ENCODE data around the gene NEGR1.

The NEGR1 gene

GRCh38 chr1:71693581-71693980, 588.8 kb downstream of the NEGR1 start:
- no peaks in the 10 kb centered on the region for H3K36me3 ChIP-seq (ENCODE audit: insufficient read depth)
- no peak for TF ChIP-seq CTCF (conservative IDR thresholded peaks at IDR 0.05; ENCODE audit: low read depth, low read length)
- no peaks in the 10 kb centered on the region for H4K20me1 ChIP-seq (ENCODE audit: insufficient read depth)
- H3K27me3 ChIP-seq (ENCODE audit: insufficient read depth, low read depth), result no peaks in the 10 kb centered on the region
- no peak overlapping the region for H3K27ac ChIP-seq
- H2AFZ ChIP-seq (ENCODE audit: low read depth), result no peak overlapping the region
- no peak overlapping the region for H3K9ac ChIP-seq
- no peak overlapping the region for H3K4me2 ChIP-seq
- no peaks in the 10 kb centered on the region for H3K4me1 ChIP-seq (ENCODE audit: low read depth, poor library complexity, severe bottlenecking)
- no peak overlapping the region for H3K4me3 ChIP-seq (IDR thresholded peaks at IDR 0.05; ENCODE audit: insufficient read depth, low read depth, low read length)
- H3K79me2 ChIP-seq (ENCODE audit: insufficient read depth, low read depth), result no peaks in the 10 kb centered on the region

- no peak for TF ChIP-seq CTCF (conservative IDR thresholded peaks at IDR 0.05; ENCODE audit: low read depth, low read length)
- Histone ChIP-seq H4K20me1 (ENCODE audit: insufficient read depth) (no peaks in the 10 kb centered on the region), H3K27ac (no peak overlapping the region), H3K27me3 (ENCODE audit: insufficient read depth, low read depth) (no peaks in the 10 kb centered on the region), H3K36me3 (ENCODE audit: insufficient read depth) (no peaks in the 10 kb centered on the region), H3K9ac (no peak overlapping the region), H3K4me1 (ENCODE audit: low read depth, poor library complexity, severe bottlenecking) (no peaks in the 10 kb centered on the region), H3K4me2 (no peak overlapping the region), H3K4me3 (IDR thresholded peaks at IDR 0.05; ENCODE audit: insufficient read depth, low read depth, low read length) (no peak overlapping the region), H2AFZ (ENCODE audit: low read depth) (no peak overlapping the region), H3K79me2 (ENCODE audit: insufficient read depth, low read depth) (no peaks in the 10 kb centered on the region)
Measured at GRCh38 chr1:71689635-71690034, 592.7 kb downstream of the NEGR1 start.

- Histone ChIP-seq H3K27ac (no peak overlapping the region), H4K20me1 (ENCODE audit: insufficient read depth) (no peaks in the 10 kb centered on the region), H3K4me2 (no peak overlapping the region), H3K36me3 (ENCODE audit: insufficient read depth) (no peaks in the 10 kb centered on the region), H2AFZ (ENCODE audit: low read depth) (no peak overlapping the region), H3K4me1 (ENCODE audit: low read depth, poor library complexity, severe bottlenecking) (no peaks in the 10 kb centered on the region), H3K79me2 (ENCODE audit: insufficient read depth, low read depth) (no peaks in the 10 kb centered on the region), H3K4me3 (IDR thresholded peaks at IDR 0.05; ENCODE audit: insufficient read depth, low read depth, low read length) (no peak overlapping the region), H3K27me3 (ENCODE audit: insufficient read depth, low read depth) (no peaks in the 10 kb centered on the region), H3K9ac (no peak overlapping the region)
- no peak for TF ChIP-seq CTCF (conservative IDR thresholded peaks at IDR 0.05; ENCODE audit: low read depth, low read length)
Measured at GRCh38 chr1:71687376-71687775, 595.0 kb downstream of the NEGR1 start.

- H3K27ac ChIP-seq, result no peak overlapping the region
- TF ChIP-seq CTCF (conservative IDR thresholded peaks at IDR 0.05; ENCODE audit: low read depth, low read length), result no peak
- H3K4me3 ChIP-seq (IDR thresholded peaks at IDR 0.05; ENCODE audit: insufficient read depth, low read depth, low read length), result no peak overlapping the region
- no peak overlapping the region for H3K4me2 ChIP-seq
- no peaks in the 10 kb centered on the region for H3K4me1 ChIP-seq (ENCODE audit: low read depth, poor library complexity, severe bottlenecking)
- H3K79me2 ChIP-seq (ENCODE audit: insufficient read depth, low read depth), result no peaks in the 10 kb centered on the region
- no peaks in the 10 kb centered on the region for H3K36me3 ChIP-seq (ENCODE audit: insufficient read depth)
- no peak overlapping the region for H2AFZ ChIP-seq (ENCODE audit: low read depth)
- no peak overlapping the region for H3K9ac ChIP-seq
- H4K20me1 ChIP-seq (ENCODE audit: insufficient read depth), result no peaks in the 10 kb centered on the region
- H3K27me3 ChIP-seq (ENCODE audit: insufficient read depth, low read depth), result no peaks in the 10 kb centered on the region
Measured at GRCh38 chr1:71676979-71677925, 605.1 kb downstream of the NEGR1 start.

Data from KMS-11 (cell line).